ENCODE data around the gene SMARCAL1.
"Not testable (repeated sequence)": the region's sequence is repeated elsewhere in the genome, so short reads cannot be mapped to it uniquely, and the experiment has no call there.

SMARCAL1 gene

GRCh38 chr2:216498070-216498378, 85.7 kb downstream of the SMARCAL1 start:
- FAIRE-seq = no peak
- DNase-seq (ENCODE audit: extremely low spot score, insufficient read length, low read depth) = no peak

GRCh38 chr2:216498379-216499352, 86.4 kb downstream of the SMARCAL1 start, which contains the start of gene RPL37A:
Gene RPL37A, plus strand, starts transcription at chr2:216498844. Its CDS starts 31 bp downstream, at chr2:216498875.
- DNase-seq (ENCODE audit: extremely low spot score, insufficient read length, low read depth) (peak; percentile 93), FAIRE-seq (peak; percentile 92)

DNA sequence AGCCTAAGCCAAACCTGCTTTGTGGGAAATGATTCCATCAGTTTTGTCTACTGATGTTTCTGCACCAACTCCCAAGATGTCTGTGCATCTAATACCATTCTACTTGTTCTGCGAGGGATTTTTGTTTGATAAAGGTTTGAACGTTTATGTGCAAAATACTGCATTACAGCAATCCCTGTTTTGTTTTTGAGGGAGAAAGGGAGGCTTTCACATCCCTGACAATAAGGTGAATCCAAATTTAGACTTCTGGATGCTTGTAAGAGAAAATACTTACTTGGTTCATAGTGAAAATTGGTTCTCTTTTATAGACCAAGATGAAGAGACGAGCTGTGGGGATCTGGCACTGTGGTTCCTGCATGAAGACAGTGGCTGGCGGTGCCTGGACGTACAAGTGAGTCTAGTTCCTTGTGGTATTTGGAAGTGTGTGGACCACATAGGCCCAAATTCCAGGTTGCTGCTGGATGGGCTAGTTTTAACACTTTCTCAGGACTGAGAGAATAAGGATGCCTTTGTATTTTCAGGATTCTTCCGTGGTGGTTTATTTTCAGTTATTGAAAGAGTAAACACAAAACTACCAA, 87.4 kb downstream of the SMARCAL1 start:
- DNase-seq (ENCODE audit: extremely low spot score, insufficient read length, low read depth) = no peak
- no peak for FAIRE-seq

- DNase-seq (ENCODE audit: extremely low spot score, insufficient read length, low read depth) = no peak
- FAIRE-seq = no peak
Measured at GRCh38 chr2:216500572-216500971, 88.3 kb downstream of the SMARCAL1 start.

- FAIRE-seq = no peak
- DNase-seq (ENCODE audit: extremely low spot score, insufficient read length, low read depth) = no peak
Measured at GRCh38 chr2:216501854-216502253, 89.6 kb downstream of the SMARCAL1 start.

DNA sequence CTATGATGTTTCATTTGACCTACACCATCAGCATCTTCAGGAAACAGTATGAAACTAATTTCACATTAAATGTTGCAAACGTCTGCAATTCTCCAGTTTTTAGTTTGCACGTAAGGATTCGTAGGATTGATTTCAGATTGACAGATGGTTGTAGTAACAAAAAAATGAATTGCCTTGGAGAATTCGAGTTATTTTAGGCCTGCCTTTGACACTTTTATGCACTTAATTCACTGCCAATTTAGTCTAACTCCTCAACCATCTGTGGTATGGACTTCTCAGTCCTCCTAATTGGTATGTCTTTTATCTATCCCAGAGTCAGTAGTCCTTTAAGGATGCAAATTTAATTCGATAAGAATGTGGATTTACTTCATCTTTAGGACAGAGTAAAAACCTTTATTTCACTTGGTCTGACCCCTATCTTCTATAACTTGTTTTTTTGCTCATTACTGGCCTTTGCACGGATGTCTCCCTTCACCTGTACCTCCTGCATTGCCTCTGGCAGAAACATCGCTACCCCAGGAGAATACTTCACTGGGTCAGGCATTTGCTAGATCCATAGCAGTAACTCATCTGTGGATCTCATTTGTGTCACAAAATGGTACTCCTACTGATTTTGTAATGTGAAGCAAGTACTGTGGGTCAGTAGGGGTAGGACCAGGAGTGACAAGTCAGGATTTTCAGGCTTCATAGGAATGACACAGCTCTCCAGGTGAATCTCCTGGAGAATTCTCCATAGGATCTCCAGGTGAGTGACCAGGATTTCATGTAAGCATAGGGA, 90.3 kb downstream of the SMARCAL1 start:
- FAIRE-seq (no peak), DNase-seq (ENCODE audit: extremely low spot score, insufficient read length, low read depth) (no peak)

DNA sequence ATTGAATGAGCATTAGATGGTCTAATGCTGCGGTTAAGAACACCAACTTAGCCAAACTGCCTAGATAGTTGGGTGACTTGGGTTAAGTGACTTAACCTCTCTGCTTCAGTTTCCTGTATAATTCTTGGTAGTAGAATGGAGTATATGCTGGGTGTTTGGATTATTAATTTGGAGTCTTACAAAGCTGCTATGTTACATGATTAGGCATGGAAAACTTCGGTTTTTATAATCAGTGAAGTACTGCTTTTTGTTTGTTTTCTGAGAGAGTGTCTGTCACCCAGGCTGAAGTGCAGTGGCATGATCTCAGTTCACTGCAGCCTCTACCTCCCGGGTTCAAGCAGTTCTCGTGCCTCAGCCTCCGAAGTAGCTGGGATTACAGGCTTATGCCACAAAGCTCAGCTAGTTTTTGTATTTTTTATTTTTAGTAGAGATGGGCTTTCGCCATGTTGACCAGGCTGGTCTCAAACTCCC, 90.9 kb downstream of the SMARCAL1 start:
- FAIRE-seq (no peak), DNase-seq (ENCODE audit: extremely low spot score, insufficient read length, low read depth) (no peak)

GRCh38 chr2:216503697-216504375, 91.6 kb downstream of the SMARCAL1 start:
- FAIRE-seq = no peak
- DNase-seq (ENCODE audit: extremely low spot score, insufficient read length, low read depth) = no peak

DNA sequence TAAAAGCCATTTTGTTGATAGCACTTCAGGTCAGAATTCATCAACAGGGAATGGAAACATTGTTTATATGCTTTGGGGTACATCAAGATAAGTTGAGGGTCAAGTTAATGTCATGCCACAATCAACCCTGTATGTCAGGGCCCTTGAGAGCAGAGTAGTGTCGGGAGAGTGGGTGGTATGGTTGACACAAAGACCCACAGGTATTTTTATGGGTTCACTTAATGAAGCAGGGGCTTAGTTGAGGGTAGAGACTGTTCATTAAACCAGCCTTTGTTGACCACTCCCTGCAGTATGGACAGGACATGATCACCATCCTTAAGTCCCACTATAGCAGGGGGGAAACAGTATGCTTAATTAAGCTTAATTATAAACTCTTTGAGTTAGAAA, 92.1 kb downstream of the SMARCAL1 start:
- FAIRE-seq = no peak

GRCh38 chr2:216505133-216506106, 93.1 kb downstream of the SMARCAL1 start:
- FAIRE-seq (no peak), DNase-seq (ENCODE audit: extremely low spot score, insufficient read length, low read depth) (no peak)

More for the DNA sequence above, 92.1 kb downstream of the SMARCAL1 start:
- DNase-seq (ENCODE audit: extremely low spot score, insufficient read length, low read depth) = no peak

GRCh38 chr2:216507220-216508160, 95.2 kb downstream of the SMARCAL1 start:
- no peak for FAIRE-seq

GRCh38 chr2:216508229-216508628, 95.9 kb downstream of the SMARCAL1 start:
- FAIRE-seq (no peak), DNase-seq (ENCODE audit: extremely low spot score, insufficient read length, low read depth) (no peak)

More at GRCh38 chr2:216507220-216508160, 95.2 kb downstream of the SMARCAL1 start:
- no peak for DNase-seq (ENCODE audit: extremely low spot score, insufficient read length, low read depth)

DNA sequence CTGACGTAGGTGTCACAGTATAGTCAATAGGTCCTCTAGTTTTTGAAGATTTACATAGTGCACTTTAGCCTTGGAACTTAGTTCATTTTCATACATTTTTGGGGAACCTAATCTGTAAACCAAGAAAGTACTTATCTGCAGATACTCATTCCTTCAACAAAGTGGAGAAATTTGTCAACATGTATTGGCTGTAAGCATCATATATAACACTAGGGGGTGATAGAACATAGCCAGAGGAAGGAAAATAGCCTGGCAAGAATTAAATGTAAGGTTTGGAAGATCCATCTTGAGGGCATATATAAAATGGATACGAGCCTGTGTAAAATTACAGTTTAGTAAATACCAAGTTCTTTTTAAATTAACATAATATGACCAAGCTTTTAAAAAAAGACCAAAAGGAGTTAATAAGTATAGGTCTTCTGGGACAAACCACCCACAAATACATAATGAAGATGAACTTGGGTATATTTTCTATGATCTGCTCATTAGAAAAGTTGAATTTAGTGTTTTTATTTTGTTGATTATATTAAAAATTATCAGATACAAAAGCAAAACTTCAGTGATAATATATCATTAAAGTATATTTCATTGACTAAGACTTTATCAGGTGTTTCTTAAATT, 104.6 kb downstream of the SMARCAL1 start:
- no peak for DNase-seq (ENCODE audit: extremely low spot score, insufficient read length, low read depth)

DNA sequence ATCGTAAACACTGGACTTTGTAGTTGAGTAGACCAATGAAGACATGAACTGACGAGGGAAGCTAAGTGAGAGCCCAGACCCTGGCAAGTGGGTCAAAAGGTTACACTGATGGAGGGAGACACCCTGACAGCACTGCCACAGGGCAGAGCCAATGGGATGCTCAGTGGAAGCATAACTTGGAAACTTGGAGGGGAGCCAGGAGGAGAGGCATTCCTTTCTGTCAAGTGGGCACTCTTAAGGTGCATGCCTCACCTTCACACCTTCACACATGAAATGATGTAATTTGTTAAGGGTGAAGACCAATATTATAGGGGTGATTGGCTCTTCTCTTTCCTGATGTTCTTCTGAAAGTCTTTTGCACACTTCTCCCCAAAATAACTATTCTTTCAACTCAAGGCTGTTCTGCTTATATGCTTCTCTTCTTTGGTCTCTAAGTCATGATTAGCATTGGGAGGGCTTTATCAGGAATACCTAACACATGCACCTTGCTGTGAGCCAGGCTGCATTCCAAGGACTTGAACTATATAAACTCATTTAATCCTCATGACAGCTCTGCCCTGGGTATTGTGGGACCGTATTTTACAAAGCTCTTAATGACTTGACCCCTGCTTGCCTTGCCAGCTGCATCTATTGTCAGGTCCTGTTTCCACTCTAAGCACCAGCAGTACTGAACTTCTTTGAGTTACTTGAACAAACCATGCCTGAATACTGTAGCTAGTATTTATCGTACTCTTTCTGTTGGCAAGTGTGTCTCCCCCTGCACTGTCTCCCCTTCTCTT, 105.4 kb downstream of the SMARCAL1 start:
- DNase-seq (ENCODE audit: extremely low spot score, insufficient read length, low read depth) = no peak
- no peak for FAIRE-seq

More for the DNA sequence above, 104.6 kb downstream of the SMARCAL1 start:
- peak; percentile 9 for FAIRE-seq

DNA sequence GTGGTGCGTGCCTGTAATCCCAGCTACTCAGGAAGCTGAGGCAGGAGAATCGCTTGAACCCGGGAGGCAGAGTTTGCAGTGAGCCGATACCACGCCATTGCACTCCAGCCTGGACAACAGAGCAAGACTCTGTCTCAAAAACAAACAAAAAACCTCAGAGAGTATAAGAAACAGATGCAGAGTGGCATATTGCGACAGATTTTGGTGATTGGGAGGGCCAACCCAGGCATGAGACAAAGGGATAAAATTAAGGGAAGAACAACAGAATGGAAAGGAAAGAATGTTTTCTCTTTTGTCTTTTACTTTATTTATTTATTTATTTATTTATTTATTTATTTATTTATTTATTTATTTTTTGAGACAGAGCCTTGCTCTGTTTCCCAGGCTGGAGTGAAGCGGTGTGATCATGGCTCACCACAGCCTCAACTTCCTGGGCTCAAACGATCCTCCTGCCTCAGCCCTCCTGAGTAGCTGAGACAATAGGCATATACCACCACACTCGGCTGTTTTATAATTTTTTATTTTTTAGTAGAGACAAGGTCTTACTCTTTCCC, 106.4 kb downstream of the SMARCAL1 start:
- FAIRE-seq; DNase-seq (ENCODE audit: extremely low spot score, insufficient read length, low read depth): not testable (repeated sequence)

DNA sequence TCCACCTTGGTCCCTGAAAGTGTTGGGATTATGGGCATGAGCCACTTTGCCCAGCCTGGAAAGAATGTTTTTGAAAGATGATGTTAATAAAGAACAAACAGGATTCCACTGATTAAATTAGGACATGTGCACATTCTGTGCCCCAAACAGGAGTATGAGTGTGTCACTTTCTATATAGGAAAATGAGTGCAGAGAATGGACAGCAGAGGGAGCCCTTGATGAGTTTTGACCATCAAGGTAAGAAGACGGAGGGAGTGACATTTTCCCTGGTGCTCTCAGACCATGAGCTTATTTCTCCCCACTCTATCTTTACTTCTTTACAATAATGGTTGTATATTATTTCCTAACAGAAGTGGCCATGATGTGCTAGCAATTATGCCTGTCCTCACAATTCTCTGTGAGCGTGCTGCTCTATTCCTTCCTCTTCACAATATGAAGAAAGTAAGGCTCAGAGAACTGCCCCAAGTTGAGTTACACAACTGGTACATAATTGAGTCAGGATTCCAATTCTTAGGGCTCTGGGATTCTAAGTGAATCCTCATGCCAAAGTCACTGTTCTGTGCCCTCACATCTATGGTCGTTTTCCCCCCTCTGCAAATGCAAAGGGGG, 107.0 kb downstream of the SMARCAL1 start:
- FAIRE-seq (peak; percentile 89), DNase-seq (ENCODE audit: extremely low spot score, insufficient read length, low read depth) (no peak)
